Measurements from ENCODE around the gene LCMT2.

- TF ChIP-seq CTCF (IDR thresholded peaks at IDR 0.05) (no peak), POLR2A (IDR thresholded peaks at IDR 0.05) (no peak)
Observed at GRCh38 chr15:43294091-43294706, 36.2 kb downstream of the LCMT2 start.
